SK-MEL-5 (cell line): ENCODE results near the gene RASSF7. TPM values are rescaled to one million over a fixed set of nuclear protein-coding genes. Genes with fewer than 3 reads are reported as not detected.
A peak's percentile ranks its signal among the peaks of the same experiment; 100 is the strongest.

ENCODE experiments used
- DNase-seq: peaks from one replicate; pipeline ENCODE4 v3.0.0-alpha.2; 2016; ENCODE audit warnings: low read depth, low spot score
- in situ Hi-C: cut with HindIII; loops from 2 replicates; pipeline ENCODE4 v1.10.0; 2016; ENCODE audit warnings: low sequenced_read_pairs, high pct_unique_total_duplicates, low pct_unique_long_range_greater_than_20kb
- small RNA-seq, 2 experiments: library from RNA; depleted of rRNA; stranded (forward); fragments of <200 nt; gene quantifications; one replicate each; pipeline ENCODE3, GENCODE V24; 2014
- total RNA-seq: library from RNA; depleted of rRNA; stranded (reverse); fragments of >200 nt; shearing (Covaris generic); gene quantifications from 2 replicates; pipeline ENCODE4 v1.2.3, GENCODE V29; 2014; rRNA removed

Gene RASSF7
- total RNA-seq, 1 experiment from 2014 or later = 7.8 TPM

- in situ Hi-C loops = no loop called here
These were observed 50.5 kb downstream of the RASSF7 start for GRCh38 chr11:611001-611996.

GRCh38 chr11:612201-612960, 51.6 kb downstream of the RASSF7 start:
- in situ Hi-C loops = no loop called here
- DNase-seq = no peak

More at GRCh38 chr11:611001-611996, 50.5 kb downstream of the RASSF7 start:
- no peak for DNase-seq

- in situ Hi-C loops = no loop called here
- DNase-seq = no peak
These were observed 52.2 kb downstream of the RASSF7 start for GRCh38 chr11:612961-613300.

GRCh38 chr11:613369-613968, 52.7 kb downstream of the RASSF7 start:
- DNase-seq = peak; percentile 67
- in situ Hi-C loops = no loop called here

Small RNAs within 50 kb of the gene (small RNA-seq; reads per million reads assigned to genes)
- 0.02 to 4.9 reads per million in 2 experiments for gene MIR210

Other genes with a start within 250 kb of the RASSF7 start
- 0.32 and 0.79 TPM in 2 replicates for gene IFITM1, start 246.9 kb upstream of the RASSF7 start, total RNA-seq
- gene IFITM3, start 240.1 kb upstream of the RASSF7 start, total RNA-seq = 30.3 and 40.0 TPM in 2 replicates
- gene B4GALNT4, start 191.5 kb upstream of the RASSF7 start, total RNA-seq = 1.1 and 1.4 TPM in 2 replicates
- not detected in 2 replicates for gene PKP3, start 166.8 kb upstream of the RASSF7 start, total RNA-seq
- gene SIGIRR, start 146.0 kb upstream of the RASSF7 start, total RNA-seq = 23.4 and 25.6 TPM in 2 replicates
- gene ANO9, start 119.0 kb upstream of the RASSF7 start, total RNA-seq = not detected in 2 replicates
- gene PTDSS2, start 110.7 kb upstream of the RASSF7 start, total RNA-seq = 41.7 and 45.6 TPM in 2 replicates
- 178 and 180 TPM in 2 replicates for gene RNH1, start 53.7 kb upstream of the RASSF7 start, total RNA-seq
- gene HRAS, start 25.4 kb upstream of the RASSF7 start, total RNA-seq = 48.3 and 55.6 TPM in 2 replicates
- gene LRRC56, start 23.4 kb upstream of the RASSF7 start, total RNA-seq = 0.11 and 0.13 TPM in 2 replicates
- gene LMNTD2, start 232 bp upstream of the RASSF7 start, total RNA-seq = 1.8 and 2.1 TPM in 2 replicates
- 22.0 and 22.6 TPM in 2 replicates for gene PHRF1, start 15.5 kb downstream of the RASSF7 start, total RNA-seq
- 3.5 and 3.7 TPM in 2 replicates for gene IRF7, start 55.0 kb downstream of the RASSF7 start, total RNA-seq
- gene CDHR5, start 64.0 kb downstream of the RASSF7 start, total RNA-seq = not detected in 2 replicates
- gene SCT, start 66.2 kb downstream of the RASSF7 start, total RNA-seq = not detected in 2 replicates
- gene DRD4, start 76.3 kb downstream of the RASSF7 start, total RNA-seq = not detected in 2 replicates
- 26.1 and 33.8 TPM in 2 replicates for gene DEAF1, start 134.3 kb downstream of the RASSF7 start, total RNA-seq
- gene TMEM80, start 134.8 kb downstream of the RASSF7 start, total RNA-seq = 6.5 and 10.8 TPM in 2 replicates
- gene EPS8L2, start 145.3 kb downstream of the RASSF7 start, total RNA-seq = 0.61 and 3.0 TPM in 2 replicates
- gene TALDO1, start 186.5 kb downstream of the RASSF7 start, total RNA-seq = 206 and 219 TPM in 2 replicates
- gene GATD1, start 216.5 kb downstream of the RASSF7 start, total RNA-seq = 22.8 and 23.0 TPM in 2 replicates
- gene CEND1, start 229.1 kb downstream of the RASSF7 start, total RNA-seq = 0.53 TPM in 1 of 2 replicates, not detected in the other
- 16.2 and 16.3 TPM in 2 replicates for gene SLC25A22, start 237.3 kb downstream of the RASSF7 start, total RNA-seq
- gene PIDD1, start 244.3 kb downstream of the RASSF7 start, total RNA-seq = 4.2 and 6.1 TPM in 2 replicates
- gene RPLP2, start 249.0 kb downstream of the RASSF7 start, total RNA-seq = 1,043 and 1,055 TPM in 2 replicates